CD8-positive, alpha-beta memory T cell (primary cell): ENCODE measurements around the gene HSPG2. TPM values are rescaled to one million over a fixed set of nuclear protein-coding genes. Genes with fewer than 3 reads are reported as not detected.
A peak's percentile ranks its signal among the peaks of the same experiment; 100 is the strongest.
"Not testable (repeated sequence)": the region's sequence is repeated elsewhere in the genome, so short reads cannot be mapped to it uniquely, and the experiment has no call there.

Experiments used
- CTCF ChIA-PET: fragments of 350-600 bp; sonication (Branson Sonifier 250); formaldehyde crosslinking; loops from one replicate; lab custom pipeline; 2021; ENCODE audit warnings: antibody characterized with exemption; lab: Charles Lee
- POLR2A ChIA-PET: fragments of 350-600 bp; sonication (Branson Sonifier 250); formaldehyde crosslinking; loops from one replicate; lab custom pipeline; 2021; ENCODE audit warnings: antibody characterized with exemption; lab: Charles Lee
- DNase-seq, 5 donors: peaks; one replicate each; pipeline versions ENCODE4 v3.0.0 to v3.0.0-alpha.2; 2020 to 2022; ENCODE audit warnings: mixed read lengths in 1 of 5
- H3K27ac ChIP-seq: one replicate; pipeline ENCODE4 v1.7.0; 2013; ENCODE audit warnings: low read depth, mild to moderate bottlenecking, low read length, moderate library complexity
- H3K27me3 ChIP-seq: 2 replicates; pipeline ENCODE4 v1.7.0; 2013; ENCODE audit warnings: low read length, mild to moderate bottlenecking; ENCODE audit not compliant: insufficient read depth, poor library complexity, severe bottlenecking
- H3K36me3 ChIP-seq: 2 replicates; pipeline ENCODE4 v1.7.0; 2013; ENCODE audit warnings: mild to moderate bottlenecking, low read length, moderate library complexity; ENCODE audit not compliant: insufficient read depth
- H3K4me1 ChIP-seq: 2 replicates; pipeline ENCODE4 v1.7.0; 2013; ENCODE audit warnings: mild to moderate bottlenecking, low read length, moderate library complexity; ENCODE audit not compliant: insufficient read depth
- H3K4me3 ChIP-seq: 2 replicates; pipeline ENCODE4 v1.7.0; 2013; ENCODE audit warnings: mild to moderate bottlenecking, low read length
- H3K9me3 ChIP-seq: 2 replicates; pipeline ENCODE4 v1.7.0; 2013; ENCODE audit warnings: mild to moderate bottlenecking, low read length
- H3K27ac Mint-ChIP-seq, 8 donors: one replicate each; pipeline ENCODE4 v1.8.0; 2020 to 2021; ENCODE audit warnings: mixed read lengths in 8 of 8, mild to moderate bottlenecking in 6 of 8, inconsistent platforms in 3 of 8, moderate library complexity in 3 of 8
- H3K27me3 Mint-ChIP-seq, 2 donors: one replicate each; pipeline ENCODE4 v1.8.0; 2020 to 2021; ENCODE audit warnings: mixed read lengths in 2 of 2, mild to moderate bottlenecking in 1 of 2, moderate library complexity in 1 of 2
- H3K36me3 Mint-ChIP-seq, 3 donors: one replicate each; pipeline ENCODE4 v1.8.0; 2020 to 2021; ENCODE audit warnings: mixed read lengths in 3 of 3, inconsistent platforms in 1 of 3, mild to moderate bottlenecking in 1 of 3
- H3K4me1 Mint-ChIP-seq, 3 donors: one replicate each; pipeline ENCODE4 v1.8.0; 2020 to 2021; ENCODE audit warnings: mixed read lengths in 3 of 3, inconsistent platforms in 1 of 3, mild to moderate bottlenecking in 1 of 3
- H3K4me3 Mint-ChIP-seq, 7 donors: one replicate each; pipeline ENCODE4 v1.8.0; 2020 to 2021; ENCODE audit warnings: mixed read lengths in 7 of 7, mild to moderate bottlenecking in 6 of 7, moderate library complexity in 4 of 7, inconsistent platforms in 2 of 7
- H3K9me3 Mint-ChIP-seq, 5 donors: one replicate each; pipeline ENCODE4 v1.8.0; 2020 to 2022; ENCODE audit warnings: mixed read lengths in 5 of 5, mild to moderate bottlenecking in 3 of 5, moderate library complexity in 2 of 5, inconsistent platforms in 1 of 5
- polyA plus RNA-seq: library from polyadenylated mRNA; unstranded; fragments of 300-500 nt; fragmentation: Illumina TruSeq; gene quantifications from one replicate; pipeline ENCODE4 v1.2.3, GENCODE V29; 2021
- total RNA-seq, 2 experiments: library from RNA; stranded (reverse); gene quantifications; one replicate each; pipeline ENCODE4 v1.2.3, GENCODE V29; 2021

HSPG2 gene
- total and polyA plus RNA-seq, 3 experiments from 2014 or later = 0.24 to 0.72 TPM; not detected in 1

DNA sequence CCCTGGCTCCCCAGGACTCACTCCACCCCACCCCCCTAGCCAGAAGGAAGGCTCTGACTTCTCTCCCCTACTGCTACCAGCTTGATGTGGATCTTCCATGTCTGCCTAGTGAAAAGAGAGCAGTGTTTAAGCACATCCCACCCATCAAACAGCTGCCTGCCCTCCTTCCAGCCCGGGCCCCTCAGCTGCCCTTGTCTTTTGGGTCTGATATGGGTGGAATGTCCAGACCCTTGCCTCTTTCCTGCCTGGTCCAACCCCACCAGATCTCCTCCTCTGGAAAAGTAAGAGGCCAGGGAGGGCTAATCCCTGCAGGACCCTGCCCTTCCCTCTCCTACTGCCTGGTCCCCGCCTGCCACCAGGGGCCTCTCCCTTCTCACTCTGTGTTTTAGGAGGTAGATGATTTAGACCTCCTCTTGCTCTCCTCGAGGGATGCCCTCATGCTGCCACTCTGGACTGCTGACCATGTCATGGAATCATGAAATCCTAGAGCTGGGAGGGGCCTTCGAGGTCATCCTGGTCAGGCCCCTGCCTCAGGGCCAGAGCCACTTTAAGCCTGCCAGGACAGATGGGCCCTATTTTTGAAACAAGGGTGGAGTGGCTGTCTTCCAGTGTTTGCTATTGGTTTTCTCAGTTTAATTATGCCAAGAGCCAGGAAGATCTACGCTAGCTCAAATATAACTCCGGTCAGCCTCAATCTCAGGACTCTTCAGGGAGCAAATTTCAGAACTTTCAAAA is 15.8 kb upstream of the HSPG2 start:
- Histone ChIP-seq H3K4me3 (no peak overlapping the region), H3K27me3 (no peaks in the 10 kb centered on the region), H3K27ac (no peak overlapping the region), H3K9me3 (no peaks in the 10 kb centered on the region), H3K36me3 (no peaks in the 10 kb centered on the region), H3K4me1 (peaks cover 26% of the 10 kb centered on the region)
- POLR2A ChIA-PET = no interaction called here
- no peak overlapping the region for H3K4me3 Mint-ChIP-seq
- peak overlapping the region in 1 of 8 donors; percentile 58 for H3K27ac Mint-ChIP-seq
- peaks cover 14 to 25% (median 15%) of the 10 kb centered on the region in 3 donors for H3K4me1 Mint-ChIP-seq
- H3K36me3 Mint-ChIP-seq = no peaks in the 10 kb centered on the region
- CTCF ChIA-PET = no interaction called here
- peaks cover 0 to 1% of the 10 kb centered on the region in 2 donors for H3K27me3 Mint-ChIP-seq
- no peak for DNase-seq
- no peaks in the 10 kb centered on the region for H3K9me3 Mint-ChIP-seq

DNA sequence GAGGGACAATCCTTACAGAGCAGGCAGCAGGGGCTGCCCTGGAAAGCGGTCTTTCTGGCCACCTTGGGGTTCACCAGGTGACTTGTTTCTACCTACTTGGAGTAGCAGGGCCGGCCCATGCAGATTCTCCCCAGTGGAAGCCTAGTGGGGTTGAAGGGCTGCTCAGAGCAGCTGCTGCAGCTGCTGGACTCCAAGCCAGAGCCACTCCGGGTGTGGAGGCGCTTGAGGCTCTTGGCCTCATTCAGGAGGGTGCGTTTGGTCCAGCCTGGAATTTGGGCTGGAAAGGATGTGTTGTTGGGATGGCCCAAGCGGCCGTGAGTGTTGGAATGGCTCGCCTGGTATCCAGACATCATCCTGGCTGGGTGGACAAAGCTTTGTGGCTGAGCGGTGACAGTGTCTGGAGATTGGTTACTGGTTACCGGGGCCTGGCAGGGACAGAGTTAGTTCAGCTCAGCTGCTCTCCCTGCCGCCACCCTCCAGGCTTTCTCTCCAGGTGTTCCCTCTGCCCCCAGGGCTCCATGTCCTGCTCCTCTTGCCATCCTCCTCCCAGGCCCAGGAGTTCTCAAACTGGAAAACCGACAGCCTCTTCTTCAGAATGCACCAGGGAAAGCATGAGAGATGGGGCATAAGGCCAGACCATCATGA is 14.2 kb upstream of the HSPG2 start:
- CTCF ChIA-PET = no interaction called here

DNA sequence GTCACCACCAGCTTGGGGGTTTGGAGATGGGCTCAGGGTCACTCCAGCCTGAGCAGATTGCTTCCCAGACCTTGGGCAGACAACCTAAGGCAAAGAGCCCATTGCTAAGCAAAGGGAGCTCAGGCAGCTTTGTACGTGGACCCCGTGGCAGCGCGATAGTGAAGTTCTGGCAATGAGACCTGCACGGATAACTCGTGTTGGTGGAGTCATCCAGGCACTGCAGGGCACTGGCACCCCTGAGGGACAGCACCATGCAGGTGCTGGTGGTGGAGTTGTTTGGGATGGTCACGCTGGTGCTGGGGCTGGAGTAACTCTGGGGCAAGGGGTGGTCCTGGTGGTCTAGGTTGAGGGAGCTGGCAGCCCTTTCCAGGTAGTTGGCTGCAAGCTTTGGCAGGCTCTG is 13.6 kb upstream of the HSPG2 start:
- peaks cover 0 to 1% of the 10 kb centered on the region in 2 donors for H3K27me3 Mint-ChIP-seq
- H3K4me1 Mint-ChIP-seq = peaks cover 0 to 3% (median 2%) of the 10 kb centered on the region in 3 donors
- Histone ChIP-seq H3K4me3 (no peak overlapping the region), H3K9me3 (no peaks in the 10 kb centered on the region), H3K27me3 (no peaks in the 10 kb centered on the region), H3K27ac (no peak overlapping the region), H3K36me3 (no peaks in the 10 kb centered on the region), H3K4me1 (peaks cover 4% of the 10 kb centered on the region)
- no peaks in the 10 kb centered on the region for H3K36me3 Mint-ChIP-seq
- no peaks in the 10 kb centered on the region for H3K9me3 Mint-ChIP-seq
- H3K27ac Mint-ChIP-seq = no peak overlapping the region
- ChIA-PET CTCF (no interaction called here), POLR2A (no interaction called here)
- H3K4me3 Mint-ChIP-seq = no peak overlapping the region
- no peak for DNase-seq

More for the DNA sequence above, 14.2 kb upstream of the HSPG2 start:
- no peak overlapping the region for H3K4me3 Mint-ChIP-seq
- H3K9me3 Mint-ChIP-seq = no peaks in the 10 kb centered on the region
- no peaks in the 10 kb centered on the region for H3K27me3 ChIP-seq
- no peaks in the 10 kb centered on the region for H3K36me3 ChIP-seq
- POLR2A ChIA-PET = no interaction called here
- no peaks in the 10 kb centered on the region for H3K36me3 Mint-ChIP-seq
- H3K27ac Mint-ChIP-seq = no peak overlapping the region
- H3K4me3 ChIP-seq = no peak overlapping the region
- peaks cover 10% of the 10 kb centered on the region for H3K4me1 ChIP-seq
- no peak for DNase-seq
- no peaks in the 10 kb centered on the region for H3K9me3 ChIP-seq
- H3K27ac ChIP-seq = no peak overlapping the region
- H3K27me3 Mint-ChIP-seq = peaks cover 0 to 1% of the 10 kb centered on the region in 2 donors
- peaks cover 0 to 9% (median 2%) of the 10 kb centered on the region in 3 donors for H3K4me1 Mint-ChIP-seq

DNA sequence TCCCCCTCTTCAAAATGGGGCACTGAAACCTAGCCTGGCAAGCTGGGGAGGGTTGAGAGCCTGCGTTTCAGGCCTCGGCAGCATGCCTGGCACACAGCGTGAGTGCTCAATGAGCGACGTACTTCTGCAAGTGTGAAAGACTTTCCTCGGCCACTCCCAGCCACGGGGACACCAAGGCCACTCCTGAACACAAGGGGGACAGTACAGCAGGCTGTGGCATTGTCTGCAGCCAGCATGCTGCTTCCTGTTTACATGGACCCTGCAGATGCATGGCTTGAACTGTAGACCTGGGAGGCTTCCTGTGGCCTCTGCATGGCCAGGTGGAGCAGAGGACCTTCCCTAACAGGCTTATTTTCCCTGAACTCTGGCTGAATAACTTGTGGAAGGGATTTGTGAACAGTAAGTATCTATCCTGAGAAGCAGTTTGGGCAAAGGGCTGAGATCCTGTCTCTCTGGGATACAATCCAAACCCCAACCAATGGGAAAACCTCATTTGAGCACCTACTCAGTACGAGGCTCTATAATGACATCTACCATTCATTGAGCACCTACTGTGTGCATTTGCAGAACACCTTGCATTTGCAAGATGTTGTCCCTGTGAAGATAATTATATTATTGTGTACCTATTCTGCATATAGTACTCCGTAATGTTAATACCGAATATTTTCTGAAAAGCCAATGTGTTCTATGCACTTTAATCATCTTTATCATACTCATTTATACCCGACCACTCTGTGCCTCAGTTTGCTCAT is 9.9 kb upstream of the HSPG2 start:
- no peak overlapping the region for H3K4me3 Mint-ChIP-seq
- DNase-seq = no peak
- no peak overlapping the region for H3K4me3 ChIP-seq
- no peaks in the 10 kb centered on the region for H3K4me1 Mint-ChIP-seq
- H3K36me3 ChIP-seq = no peaks in the 10 kb centered on the region
- no peaks in the 10 kb centered on the region for H3K36me3 Mint-ChIP-seq
- no peak overlapping the region for H3K27ac Mint-ChIP-seq
- H3K27me3 Mint-ChIP-seq = no peaks in the 10 kb centered on the region
- H3K27me3 ChIP-seq = no peaks in the 10 kb centered on the region
- H3K9me3 ChIP-seq = no peaks in the 10 kb centered on the region
- H3K4me1 ChIP-seq = no peaks in the 10 kb centered on the region
- ChIA-PET POLR2A (no interaction called here), CTCF (no interaction called here)
- H3K27ac ChIP-seq = no peak overlapping the region
- H3K9me3 Mint-ChIP-seq = no peaks in the 10 kb centered on the region

DNA sequence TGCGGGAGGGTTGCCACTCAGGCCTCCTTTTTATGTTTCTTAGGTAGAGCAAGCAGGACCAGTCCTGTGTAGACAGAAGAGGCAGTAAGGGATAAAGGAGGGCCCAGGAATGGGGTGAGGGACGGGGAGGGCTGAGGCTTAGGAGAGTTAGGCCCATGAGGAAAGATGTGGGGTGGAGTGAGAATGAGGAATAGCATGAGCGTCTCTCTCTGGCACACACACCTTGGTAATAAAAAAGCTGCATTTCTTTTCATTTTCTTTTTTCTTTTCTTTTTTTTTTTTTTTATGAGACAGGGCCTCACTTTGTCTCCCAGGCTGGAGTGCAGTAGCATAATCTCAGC is 7.6 kb upstream of the HSPG2 start:
- H3K9me3 Mint-ChIP-seq = no peaks in the 10 kb centered on the region
- no peaks in the 10 kb centered on the region for H3K4me1 Mint-ChIP-seq
- peaks cover 0 to 6% of the 10 kb centered on the region in 2 donors for H3K27me3 Mint-ChIP-seq
- Histone ChIP-seq H3K4me1 (no peaks in the 10 kb centered on the region), H3K36me3 (no peaks in the 10 kb centered on the region), H3K27me3 (no peaks in the 10 kb centered on the region), H3K4me3 (no peak overlapping the region), H3K9me3 (no peaks in the 10 kb centered on the region), H3K27ac (no peak overlapping the region)
- no peak overlapping the region for H3K4me3 Mint-ChIP-seq
- H3K36me3 Mint-ChIP-seq = no peaks in the 10 kb centered on the region
- H3K27ac Mint-ChIP-seq = no peak overlapping the region
- DNase-seq = no peak
- POLR2A ChIA-PET = no interaction called here
- CTCF ChIA-PET = interaction anchor here (0.6 kb wide), 1 partner anchor 160 kb away, joined by 3 read pairs; no protein-coding TSS in a partner anchor

DNA sequence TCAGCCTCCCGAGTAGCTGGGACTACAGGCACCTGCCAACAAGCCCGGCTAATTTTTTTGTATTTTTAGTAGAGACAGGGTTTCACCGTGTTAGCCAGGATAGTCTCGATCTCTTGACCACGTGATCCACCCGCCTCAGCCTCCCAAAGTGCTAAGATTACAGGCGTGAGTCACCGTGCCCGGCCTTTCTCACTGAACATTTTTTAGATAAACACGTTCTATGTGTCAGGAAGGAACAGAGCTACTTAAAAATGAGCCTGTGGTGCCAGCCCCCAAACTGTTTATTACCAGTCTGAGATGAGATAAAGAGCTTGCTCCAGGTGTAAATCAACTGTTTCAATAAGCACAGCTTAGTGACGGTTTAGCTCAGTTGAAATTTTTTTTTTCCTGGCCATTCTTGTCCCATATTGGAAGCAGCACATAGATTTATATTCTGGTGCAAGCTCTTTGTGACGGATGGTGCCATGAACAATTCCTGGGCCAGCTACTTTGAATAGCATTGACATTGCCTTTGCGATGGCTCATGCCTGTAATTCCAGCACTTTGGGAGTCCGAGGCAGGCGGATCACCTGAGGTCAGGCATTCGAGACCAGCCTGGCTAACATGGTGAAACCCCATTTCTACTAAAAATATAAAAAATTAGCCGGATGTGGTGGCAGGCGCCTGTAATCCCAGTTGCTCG is 6.0 kb upstream of the HSPG2 start:
- H3K4me1 Mint-ChIP-seq, H3K27me3 ChIP-seq, H3K27ac Mint-ChIP-seq, CTCF ChIA-PET, H3K36me3 Mint-ChIP-seq, H3K4me3 ChIP-seq, H3K4me1 ChIP-seq, H3K36me3 ChIP-seq, POLR2A ChIA-PET, H3K9me3 Mint-ChIP-seq, DNase-seq, H3K9me3 ChIP-seq, H3K4me3 Mint-ChIP-seq: not testable (repeated sequence)
- H3K27ac ChIP-seq = peak overlapping the region; percentile 4
- H3K27me3 Mint-ChIP-seq = peaks cover 0 to 12% of the 10 kb centered on the region in 2 donors

DNA sequence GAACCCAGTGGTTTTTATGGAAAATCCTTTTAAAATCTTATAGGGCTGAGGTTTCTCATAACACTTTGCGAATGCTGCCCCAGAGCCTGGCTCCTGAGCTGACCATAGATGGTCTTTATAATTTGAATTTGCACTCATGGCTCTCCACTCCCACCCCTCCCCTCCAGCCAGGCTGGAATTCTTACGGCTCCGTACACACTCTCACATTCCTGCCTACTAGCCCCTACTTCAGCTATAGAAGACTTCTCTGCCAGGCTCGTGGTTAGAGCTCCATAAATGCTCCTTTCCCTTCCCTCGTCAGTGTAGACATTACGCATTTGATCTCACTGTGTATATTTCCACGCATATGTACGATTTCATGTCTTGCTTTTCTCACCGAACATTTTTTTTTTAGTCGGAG is 5.4 kb upstream of the HSPG2 start:
- no peak overlapping the region for H3K4me3 Mint-ChIP-seq
- no peak for DNase-seq
- H3K27ac Mint-ChIP-seq = no peak overlapping the region
- H3K36me3 Mint-ChIP-seq = peaks cover 0 to 4% (median 0%) of the 10 kb centered on the region in 3 donors
- no peak overlapping the region for H3K4me3 ChIP-seq
- H3K27ac ChIP-seq = no peak overlapping the region
- peaks cover 0 to 4% (median 0%) of the 10 kb centered on the region in 5 donors for H3K9me3 Mint-ChIP-seq
- H3K4me1 ChIP-seq = peaks cover 4% of the 10 kb centered on the region
- H3K27me3 Mint-ChIP-seq = peaks cover 4 to 16% of the 10 kb centered on the region in 2 donors
- H3K9me3 ChIP-seq = no peaks in the 10 kb centered on the region
- ChIA-PET CTCF (no interaction called here), POLR2A (no interaction called here)
- H3K4me1 Mint-ChIP-seq = peaks cover 5 to 9% (median 6%) of the 10 kb centered on the region in 3 donors
- H3K27me3 ChIP-seq = no peaks in the 10 kb centered on the region
- no peaks in the 10 kb centered on the region for H3K36me3 ChIP-seq
